Measurements from ENCODE around the gene SHISAL2B. TPM values are rescaled to one million over a fixed set of nuclear protein-coding genes. Genes with fewer than 3 reads are reported as not detected.
"Not testable (repeated sequence)": the region's sequence is repeated elsewhere in the genome, so short reads cannot be mapped to it uniquely, and the experiment has no call there.

The SHISAL2B gene
- total RNA-seq, 3 donors from 2014 or later (not counting 1 experiment from before 2014, with no cell fraction given) = not detected

DNA sequence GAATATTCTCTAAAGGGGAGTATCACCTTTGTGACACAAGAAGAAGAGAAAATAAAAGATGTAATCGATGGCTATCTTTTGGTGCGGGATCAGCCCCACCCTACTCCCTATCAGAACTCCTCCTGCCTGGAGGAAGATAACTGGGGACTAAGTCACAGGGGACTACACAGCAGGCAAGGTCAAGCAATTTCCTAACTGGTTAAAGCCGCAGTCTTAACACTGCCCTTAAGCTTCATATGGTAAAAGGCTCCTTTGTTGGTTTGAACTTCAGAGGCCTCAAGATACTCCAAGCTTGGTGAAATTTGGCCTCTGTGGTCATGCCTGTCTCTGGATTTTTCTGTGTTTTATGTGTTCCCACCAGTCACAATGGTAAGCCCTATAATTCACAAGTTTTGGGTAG, 1.3 kb upstream of the SHISAL2B start:
- Mint-ChIP-seq H3K36me3 (no peaks in the 10 kb centered on the region), H3K9me3 (no peaks in the 10 kb centered on the region), H3K27ac (no peak overlapping the region), H3K4me1 (peaks cover 0 to 6% of the 10 kb centered on the region in 2 donors), H3K4me3 (no peak overlapping the region), H3K27me3 (ENCODE audit: low read depth in 2 of 2) (peaks cover 35 to 44% of the 10 kb centered on the region in 2 donors)
- no peak for TF ChIP-seq CTCF (IDR thresholded peaks at IDR 0.05)
- Histone ChIP-seq H3K4me1 (ENCODE audit: control insufficient read depth, insufficient read depth, low read length) (no peaks in the 10 kb centered on the region), H3K9me3 (ENCODE audit: control insufficient read depth, insufficient read depth, low read length) (no peaks in the 10 kb centered on the region), H3K27me3 (ENCODE audit: control insufficient read depth, insufficient read depth, low read length) (peaks cover 8% of the 10 kb centered on the region), H3K4me3 (ENCODE audit: low read length) (no peak overlapping the region), H3K27ac (ENCODE audit: low read length) (no peak overlapping the region), H3K36me3 (ENCODE audit: control insufficient read depth, insufficient read depth, low read length) (no peaks in the 10 kb centered on the region)
- intact Hi-C loops (cut with micrococcal nuclease) = no loop called here
- ATAC-seq = no peak
- DNase-seq = no peak
- 93% methylated on average over 2 of the region's 3 CpGs for WGBS (ENCODE audit: insufficient coverage)

DNA sequence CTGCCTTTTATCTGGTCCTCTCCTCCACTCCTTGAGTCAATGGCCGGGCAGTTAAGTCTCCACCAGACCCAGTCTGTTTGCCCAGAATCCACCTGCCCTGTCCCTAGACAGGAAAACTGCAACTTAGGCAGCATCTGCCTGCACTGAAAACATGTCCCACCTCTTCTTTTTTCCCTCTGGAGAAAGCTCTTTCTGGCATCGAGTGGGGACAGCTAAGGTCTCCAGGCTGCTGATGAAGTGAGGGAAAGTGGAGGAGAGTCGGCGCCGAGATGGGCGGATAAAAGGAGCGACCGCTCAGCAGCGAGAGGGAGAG, 243 bp upstream of the SHISAL2B start:
- WGBS (ENCODE audit: insufficient coverage) = 6% methylated on average over 9 of the region's 9 CpGs
- Histone ChIP-seq H3K27ac (ENCODE audit: low read length) (no peak overlapping the region), H3K4me3 (ENCODE audit: low read length) (no peak overlapping the region), H3K4me1 (ENCODE audit: control insufficient read depth, insufficient read depth, low read length) (no peaks in the 10 kb centered on the region), H3K27me3 (ENCODE audit: control insufficient read depth, insufficient read depth, low read length) (peaks cover 8% of the 10 kb centered on the region), H3K36me3 (ENCODE audit: control insufficient read depth, insufficient read depth, low read length) (no peaks in the 10 kb centered on the region), H3K9me3 (ENCODE audit: control insufficient read depth, insufficient read depth, low read length) (no peaks in the 10 kb centered on the region)
- no peak for TF ChIP-seq CTCF (IDR thresholded peaks at IDR 0.05)
- no peak overlapping the region for H3K27ac Mint-ChIP-seq
- DNase-seq = no peak
- peaks cover 35 to 46% of the 10 kb centered on the region in 2 donors for H3K27me3 Mint-ChIP-seq (ENCODE audit: low read depth in 2 of 2)
- no peaks in the 10 kb centered on the region for H3K36me3 Mint-ChIP-seq
- no peak overlapping the region for H3K4me3 Mint-ChIP-seq
- no peaks in the 10 kb centered on the region for H3K9me3 Mint-ChIP-seq
- intact Hi-C loops (cut with micrococcal nuclease) = no loop called here
- H3K4me1 Mint-ChIP-seq = peaks cover 0 to 6% of the 10 kb centered on the region in 2 donors
- no peak for ATAC-seq

- WGBS (ENCODE audit: insufficient coverage) = 33% methylated on average over 1 of the region's 3 CpGs
- Mint-ChIP-seq H3K4me1 (peaks cover 0 to 6% of the 10 kb centered on the region in 2 donors), H3K4me3 (no peak overlapping the region), H3K27me3 (ENCODE audit: low read depth in 2 of 2) (peaks cover 35 to 46% of the 10 kb centered on the region in 2 donors), H3K27ac (no peak overlapping the region), H3K36me3 (no peaks in the 10 kb centered on the region), H3K9me3 (no peaks in the 10 kb centered on the region)
- Histone ChIP-seq H3K9me3 (ENCODE audit: control insufficient read depth, insufficient read depth, low read length) (peaks cover 1% of the 10 kb centered on the region), H3K27ac (ENCODE audit: low read length) (no peak overlapping the region), H3K4me1 (ENCODE audit: control insufficient read depth, insufficient read depth, low read length) (no peaks in the 10 kb centered on the region), H3K4me3 (ENCODE audit: low read length) (no peak overlapping the region), H3K27me3 (ENCODE audit: control insufficient read depth, insufficient read depth, low read length) (peaks cover 8% of the 10 kb centered on the region), H3K36me3 (ENCODE audit: control insufficient read depth, insufficient read depth, low read length) (no peaks in the 10 kb centered on the region)
- TF ChIP-seq CTCF (IDR thresholded peaks at IDR 0.05) = no peak
- DNase-seq (no peak), ATAC-seq (no peak)
- intact Hi-C loops (cut with micrococcal nuclease) = no loop called here
Observed at GRCh38 chr5:64691291-64691690, 988 bp downstream of the SHISAL2B start.

DNA sequence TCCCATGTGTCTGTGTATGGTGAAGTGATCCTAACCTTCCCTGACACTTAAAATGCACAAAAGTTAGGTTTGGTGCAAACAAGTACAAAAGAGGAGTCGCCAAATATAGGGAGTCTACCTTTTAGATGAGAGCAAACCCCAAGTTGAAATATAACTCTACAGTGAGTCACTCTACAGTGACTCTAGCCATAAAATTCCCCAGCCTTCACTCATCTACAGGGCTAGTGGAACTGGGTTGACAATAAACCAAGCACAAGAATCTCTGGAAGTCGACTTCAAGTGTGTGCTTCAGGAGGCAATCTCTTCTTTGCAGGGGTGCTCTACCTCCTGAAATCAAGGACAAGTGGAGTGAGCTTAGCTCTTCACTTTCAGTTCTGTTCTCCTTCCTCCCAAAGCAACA, 3.3 kb downstream of the SHISAL2B start:
- DNase-seq (no peak), ATAC-seq (no peak)
- Histone ChIP-seq H3K27ac (ENCODE audit: low read length) (no peak overlapping the region), H3K36me3 (ENCODE audit: control insufficient read depth, insufficient read depth, low read length) (no peaks in the 10 kb centered on the region), H3K4me1 (ENCODE audit: control insufficient read depth, insufficient read depth, low read length) (no peaks in the 10 kb centered on the region), H3K27me3 (ENCODE audit: control insufficient read depth, insufficient read depth, low read length) (peaks cover 8% of the 10 kb centered on the region), H3K4me3 (ENCODE audit: low read length) (no peak overlapping the region), H3K9me3 (ENCODE audit: control insufficient read depth, insufficient read depth, low read length) (peaks cover 7% of the 10 kb centered on the region)
- H3K27ac Mint-ChIP-seq = no peak overlapping the region
- peaks cover 8% of the 10 kb centered on the region for H3K36me3 Mint-ChIP-seq
- H3K4me3 Mint-ChIP-seq = no peak overlapping the region
- H3K4me1 Mint-ChIP-seq = peaks cover 0 to 6% of the 10 kb centered on the region in 2 donors
- H3K27me3 Mint-ChIP-seq (ENCODE audit: low read depth in 2 of 2) = peaks cover 32 to 43% of the 10 kb centered on the region in 2 donors
- H3K9me3 Mint-ChIP-seq = peaks cover 5 to 7% of the 10 kb centered on the region in 2 donors
- TF ChIP-seq CTCF (IDR thresholded peaks at IDR 0.05) = no peak
- intact Hi-C loops (cut with micrococcal nuclease) = no loop called here
- 85% methylated on average over 2 of the region's 2 CpGs for WGBS (ENCODE audit: insufficient coverage)

GRCh38 chr5:64696414-64696813, 6.1 kb downstream of the SHISAL2B start:
- H3K9me3 Mint-ChIP-seq; H3K4me1 Mint-ChIP-seq; DNase-seq; H3K4me3 ChIP-seq (ENCODE audit: low read length); H3K27me3 ChIP-seq (ENCODE audit: control insufficient read depth, insufficient read depth, low read length); H3K27ac Mint-ChIP-seq; intact Hi-C loops (cut with micrococcal nuclease); H3K36me3 ChIP-seq (ENCODE audit: control insufficient read depth, insufficient read depth, low read length); H3K9me3 ChIP-seq (ENCODE audit: control insufficient read depth, insufficient read depth, low read length); H3K4me3 Mint-ChIP-seq; H3K27ac ChIP-seq (ENCODE audit: low read length); ATAC-seq; H3K4me1 ChIP-seq (ENCODE audit: control insufficient read depth, insufficient read depth, low read length): not testable (repeated sequence)
- H3K27me3 Mint-ChIP-seq (ENCODE audit: low read depth in 2 of 2) = peaks cover 15 to 22% of the 10 kb centered on the region in 2 donors
- H3K36me3 Mint-ChIP-seq = peaks cover 14% of the 10 kb centered on the region
- WGBS (ENCODE audit: insufficient coverage) = 90% methylated on average over 6 of the region's 7 CpGs
